ENCODE results near the gene ZNF70.

Gene ZNF70

DNA sequence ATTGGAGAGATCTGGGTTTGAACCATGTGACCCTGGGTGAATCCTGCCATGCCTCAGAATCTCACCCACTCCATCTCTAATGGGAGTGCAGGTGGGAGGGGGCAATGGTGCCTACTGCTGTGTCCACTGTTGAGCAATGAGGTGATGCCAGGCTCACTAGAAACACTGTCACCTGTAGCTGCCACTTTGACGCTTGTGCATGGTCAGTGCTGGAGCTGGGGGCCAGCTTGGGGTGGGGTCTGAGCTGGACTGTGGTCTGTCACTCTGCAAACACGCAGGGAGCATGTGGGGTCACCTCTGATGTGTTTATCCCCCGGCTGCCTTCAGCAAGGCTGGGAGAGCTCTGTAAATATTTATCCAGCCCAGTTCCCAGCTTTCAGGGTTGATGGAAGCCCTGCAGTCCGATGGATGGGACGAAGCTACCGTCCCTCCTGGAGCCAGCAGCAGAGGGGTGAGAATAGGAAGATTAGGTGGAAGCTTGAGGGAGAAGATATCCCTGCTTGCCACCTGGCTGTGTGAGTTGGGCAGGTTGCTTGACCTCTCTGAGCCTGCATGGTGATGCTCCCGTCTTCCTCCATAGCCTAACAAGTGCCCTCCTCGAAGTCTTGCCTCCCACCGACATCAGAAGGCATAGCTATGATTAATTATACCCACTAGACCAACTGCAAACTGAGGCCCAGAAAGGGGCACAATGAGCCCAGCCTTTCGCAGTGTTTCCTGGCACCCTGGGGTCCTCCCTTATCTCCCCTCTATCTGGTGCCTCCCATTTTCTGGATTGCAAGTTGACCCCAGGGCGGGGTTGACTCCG lies 23.4 kb upstream of the ZNF70 start:
- Mint-ChIP-seq H3K27ac (no peak overlapping the region), H3K27me3 (peaks cover 34% of the 10 kb centered on the region), H3K4me3 (no peak overlapping the region), H3K9me3 (no peaks in the 10 kb centered on the region), H3K4me1 (ENCODE audit: low read depth) (peaks cover 16% of the 10 kb centered on the region), H3K36me3 (ENCODE audit: low read depth) (no peaks in the 10 kb centered on the region)
- intact Hi-C loops (cut with micrococcal nuclease), result no loop called here

DNA sequence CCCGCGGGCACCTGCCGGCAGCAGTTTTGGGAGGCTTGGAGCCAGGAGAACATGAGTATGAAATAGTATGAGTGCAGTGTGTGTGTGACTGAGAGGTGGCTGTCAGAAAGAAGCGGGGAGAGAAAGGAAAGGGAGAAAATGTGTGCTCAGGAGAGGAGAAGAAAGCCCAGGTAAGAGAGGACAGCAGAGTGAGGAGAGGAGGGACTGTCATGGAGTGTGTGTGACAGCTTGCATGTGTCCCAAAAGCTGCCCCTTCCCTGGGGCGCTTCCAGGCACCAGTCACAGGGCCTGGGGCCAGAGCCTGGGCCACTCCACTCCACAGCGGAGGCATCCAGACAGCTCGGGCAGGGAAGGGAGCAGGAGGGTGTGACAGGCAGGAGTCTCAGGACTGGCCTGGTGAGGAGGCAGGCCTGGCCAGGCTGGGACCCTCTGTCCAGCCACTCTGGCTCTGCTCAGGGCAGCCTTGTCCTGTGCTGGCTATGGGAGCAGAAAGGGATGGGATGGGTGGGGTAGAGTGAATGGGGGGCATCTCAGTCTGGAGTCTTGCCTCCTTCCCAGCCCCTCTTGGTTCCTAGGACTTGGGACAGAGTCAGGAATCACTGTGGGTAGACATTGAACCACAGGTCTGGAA lies 22.7 kb upstream of the ZNF70 start:
- peaks cover 17% of the 10 kb centered on the region for H3K4me1 Mint-ChIP-seq (ENCODE audit: low read depth)
- intact Hi-C loops (cut with micrococcal nuclease), result no loop called here
- no peak overlapping the region for H3K27ac Mint-ChIP-seq
- no peaks in the 10 kb centered on the region for H3K9me3 Mint-ChIP-seq
- H3K36me3 Mint-ChIP-seq (ENCODE audit: low read depth), result no peaks in the 10 kb centered on the region
- peaks cover 34% of the 10 kb centered on the region for H3K27me3 Mint-ChIP-seq
- H3K4me3 Mint-ChIP-seq, result no peak overlapping the region

DNA sequence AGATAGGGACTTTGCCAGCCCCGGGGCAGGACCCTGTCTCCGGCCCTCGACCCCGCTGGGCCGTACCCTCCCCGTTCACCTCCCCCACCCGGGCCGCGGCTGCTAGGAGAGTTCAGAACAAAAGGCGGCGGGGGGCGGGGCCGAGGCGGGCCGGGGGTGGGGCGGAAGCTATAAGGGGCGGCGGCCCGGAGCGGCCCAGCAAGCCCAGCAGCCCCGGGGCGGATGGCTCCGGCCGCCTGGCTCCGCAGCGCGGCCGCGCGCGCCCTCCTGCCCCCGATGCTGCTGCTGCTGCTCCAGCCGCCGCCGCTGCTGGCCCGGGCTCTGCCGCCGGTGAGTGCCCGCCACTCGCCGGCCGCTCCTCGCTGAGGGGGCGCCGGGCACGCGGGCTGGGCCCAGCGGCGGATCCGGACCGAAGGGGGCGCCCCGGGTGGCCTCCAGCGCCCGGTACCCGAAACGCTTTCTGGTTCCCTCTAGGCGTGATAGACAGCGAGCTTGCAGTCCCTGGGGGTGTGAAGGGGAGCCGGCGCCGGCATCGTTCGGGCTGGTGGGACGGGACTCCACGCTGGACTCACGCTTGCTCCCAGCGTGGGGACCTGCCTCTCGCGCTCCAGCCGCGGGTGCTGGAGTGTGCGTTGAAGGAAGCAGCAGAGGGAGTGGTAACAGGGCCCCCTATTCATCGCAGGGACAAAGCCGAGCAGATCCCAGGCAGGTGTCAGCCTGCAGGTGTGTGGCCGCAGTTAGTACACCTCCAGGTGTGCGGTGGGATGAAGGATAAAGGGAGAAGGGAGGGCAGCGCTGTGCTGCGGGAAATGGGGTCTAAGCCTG lies 21.9 kb upstream of the ZNF70 start, which contains the start of gene MMP11:
MMP11 (plus strand) TSS at position 201 of the 825 bp plus-strand sequence; CDS start at position 223, 22 bp downstream.
- Mint-ChIP-seq H3K4me3 (peak within 1 kb of the TSS; percentile 61), H3K36me3 (ENCODE audit: low read depth) (peaks cover 4% of the 10 kb centered on the region), H3K4me1 (ENCODE audit: low read depth) (peaks cover 22% of the 10 kb centered on the region), H3K9me3 (no peaks in the 10 kb centered on the region), H3K27ac (no peak within 1 kb of the TSS), H3K27me3 (peaks cover 34% of the 10 kb centered on the region)
- intact Hi-C loops (cut with micrococcal nuclease), result no loop called here

DNA sequence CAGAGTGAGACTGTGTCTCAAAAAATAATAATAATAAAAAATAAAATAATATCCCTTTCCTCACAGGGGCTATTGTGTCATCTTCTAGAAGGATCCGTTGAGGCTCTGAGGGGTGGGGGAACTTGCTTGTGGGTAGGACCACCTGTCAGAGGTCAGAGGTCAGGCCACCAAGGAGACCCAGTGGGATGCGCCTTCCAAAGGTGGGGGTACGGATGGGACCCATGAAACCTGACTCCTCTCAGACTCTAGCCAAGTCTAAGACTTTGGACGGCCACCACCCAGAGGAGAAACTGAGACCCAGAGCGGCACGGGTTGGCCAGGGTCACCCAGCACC lies 21.4 kb upstream of the ZNF70 start:
- Mint-ChIP-seq H3K9me3 (no peaks in the 10 kb centered on the region), H3K4me3 (peak overlapping the region; percentile 61), H3K4me1 (ENCODE audit: low read depth) (peaks cover 22% of the 10 kb centered on the region), H3K27ac (no peak overlapping the region), H3K36me3 (ENCODE audit: low read depth) (peaks cover 6% of the 10 kb centered on the region), H3K27me3 (peaks cover 34% of the 10 kb centered on the region)
- intact Hi-C loops (cut with micrococcal nuclease), result no loop called here

DNA sequence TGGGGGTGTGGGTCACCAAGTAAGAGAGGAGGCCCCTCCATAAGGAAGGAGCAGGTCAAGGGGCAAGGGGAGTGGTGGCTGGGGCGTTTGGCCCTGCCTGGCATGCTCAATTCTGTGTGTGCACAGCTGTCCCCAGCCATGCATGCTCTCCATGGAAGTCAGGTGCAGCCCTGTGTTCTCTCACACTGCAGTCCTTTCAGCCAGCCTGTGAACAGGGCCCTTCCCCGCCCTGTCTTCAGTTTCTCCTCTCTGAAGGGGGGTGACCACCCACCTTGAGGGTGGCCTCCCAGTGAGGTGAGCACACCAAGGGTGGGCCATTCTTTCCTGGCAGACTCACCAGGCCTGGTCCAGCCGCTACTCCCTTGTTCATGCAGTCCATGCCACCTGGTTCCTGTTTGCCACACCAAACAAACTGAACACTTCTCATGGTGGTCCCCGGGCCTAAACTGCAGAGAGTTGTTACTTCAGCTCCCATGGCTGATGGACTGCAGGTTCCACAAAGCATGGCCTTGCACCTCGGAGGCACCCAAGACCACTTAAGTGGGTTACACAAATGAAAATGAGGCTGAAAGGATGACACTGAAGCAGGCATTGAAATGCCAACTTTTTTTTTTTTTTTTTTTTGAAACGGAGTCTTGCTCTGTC lies 18.5 kb upstream of the ZNF70 start:
- peaks cover 23% of the 10 kb centered on the region for H3K36me3 Mint-ChIP-seq (ENCODE audit: low read depth)
- H3K9me3 Mint-ChIP-seq, result no peaks in the 10 kb centered on the region
- peaks cover 26% of the 10 kb centered on the region for H3K27me3 Mint-ChIP-seq
- no peak overlapping the region for H3K27ac Mint-ChIP-seq
- intact Hi-C loops (cut with micrococcal nuclease), result loop anchor here (5.0 kb wide), 2 partner anchors 52 to 78 kb away; no protein-coding TSS in a partner anchor
- H3K4me1 Mint-ChIP-seq (ENCODE audit: low read depth), result peaks cover 46% of the 10 kb centered on the region
- H3K4me3 Mint-ChIP-seq, result no peak overlapping the region

DNA sequence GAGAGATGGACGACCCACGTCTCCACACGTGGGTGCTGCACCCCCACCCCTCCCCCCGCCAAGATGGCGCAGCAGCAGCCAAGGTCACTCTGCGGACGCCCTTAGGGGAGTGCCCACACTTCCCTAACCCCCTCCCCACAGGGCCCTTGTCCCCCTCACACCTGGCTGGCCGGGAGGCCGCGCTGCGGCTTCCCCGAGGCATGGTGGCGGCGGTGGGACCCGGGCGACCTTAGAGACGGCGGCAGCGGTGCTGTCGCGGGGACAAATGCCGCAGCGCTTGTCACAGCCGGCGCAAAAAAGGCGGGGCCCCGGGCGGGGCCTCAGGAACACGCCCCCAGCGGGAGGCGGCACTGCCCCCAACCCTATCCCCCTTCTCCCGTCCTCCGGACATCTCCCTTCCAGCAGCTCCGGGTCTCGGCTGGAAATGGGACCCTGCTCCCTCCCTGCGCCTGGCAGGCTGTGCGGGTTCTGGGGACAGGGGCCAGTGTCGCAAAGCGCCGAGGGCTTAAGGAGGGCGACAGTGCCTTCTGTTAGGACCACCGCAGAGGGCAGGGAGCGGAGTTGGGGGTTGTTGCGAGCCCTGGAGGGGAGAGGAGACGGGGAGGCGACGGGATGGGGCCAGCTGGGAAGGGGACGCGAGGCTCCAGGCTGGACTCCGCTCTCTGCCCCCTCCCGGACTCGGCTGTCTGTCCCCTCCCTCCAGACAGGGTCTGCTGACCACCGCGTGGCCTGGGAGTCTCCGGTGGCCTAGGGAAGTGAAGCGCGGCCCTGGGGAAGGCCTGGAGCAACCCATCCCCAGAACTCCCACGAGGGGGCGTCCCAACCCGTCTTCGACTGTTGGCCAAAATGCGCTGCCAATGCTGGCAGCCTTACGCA lies 17.0 kb upstream of the ZNF70 start, which contains the start of gene CHCHD10:
CHCHD10 (minus strand) TSS at position 300 of the 876 bp plus-strand sequence; CDS start at position 202, 98 bp downstream.
- H3K36me3 Mint-ChIP-seq (ENCODE audit: low read depth), result peaks cover 29% of the 10 kb centered on the region
- H3K27me3 Mint-ChIP-seq, result peaks cover 11% of the 10 kb centered on the region
- H3K4me3 Mint-ChIP-seq, result peak within 1 kb of the TSS; percentile 92
- H3K9me3 Mint-ChIP-seq, result no peaks in the 10 kb centered on the region
- intact Hi-C loops (cut with micrococcal nuclease), result loop anchor here (5.0 kb wide), 2 partner anchors 51 to 79 kb away; no protein-coding TSS in a partner anchor
- H3K4me1 Mint-ChIP-seq (ENCODE audit: low read depth), result peaks cover 57% of the 10 kb centered on the region
- H3K27ac Mint-ChIP-seq, result peak within 1 kb of the TSS; percentile 97

DNA sequence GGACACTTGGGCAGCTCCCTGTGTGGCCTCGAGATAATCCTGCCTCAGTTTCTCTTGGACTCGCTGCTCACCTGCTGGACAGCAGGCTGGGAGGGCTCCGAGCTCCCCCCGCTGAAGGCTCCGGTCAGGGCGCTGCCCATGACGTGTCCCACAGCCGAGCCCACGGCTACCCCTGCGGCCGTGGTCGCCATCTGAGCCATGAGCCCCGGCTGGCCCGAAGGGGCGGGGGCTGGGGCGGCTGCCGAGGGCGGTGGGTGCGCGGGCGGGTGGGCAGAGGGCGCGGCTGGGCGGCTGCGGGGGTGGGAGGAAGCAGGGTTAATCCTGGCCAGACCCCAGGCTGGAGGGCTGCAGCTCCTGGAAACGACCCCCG lies 16.4 kb upstream of the ZNF70 start:
- H3K27me3 Mint-ChIP-seq, result peaks cover 8% of the 10 kb centered on the region
- no peaks in the 10 kb centered on the region for H3K9me3 Mint-ChIP-seq
- peaks cover 29% of the 10 kb centered on the region for H3K36me3 Mint-ChIP-seq (ENCODE audit: low read depth)
- intact Hi-C loops (cut with micrococcal nuclease), result loop anchor here (5.0 kb wide), 2 partner anchors 50 to 80 kb away; no protein-coding TSS in a partner anchor
- H3K27ac Mint-ChIP-seq, result peak overlapping the region; percentile 97
- H3K4me3 Mint-ChIP-seq, result peak overlapping the region; percentile 92
- peaks cover 61% of the 10 kb centered on the region for H3K4me1 Mint-ChIP-seq (ENCODE audit: low read depth)

DNA sequence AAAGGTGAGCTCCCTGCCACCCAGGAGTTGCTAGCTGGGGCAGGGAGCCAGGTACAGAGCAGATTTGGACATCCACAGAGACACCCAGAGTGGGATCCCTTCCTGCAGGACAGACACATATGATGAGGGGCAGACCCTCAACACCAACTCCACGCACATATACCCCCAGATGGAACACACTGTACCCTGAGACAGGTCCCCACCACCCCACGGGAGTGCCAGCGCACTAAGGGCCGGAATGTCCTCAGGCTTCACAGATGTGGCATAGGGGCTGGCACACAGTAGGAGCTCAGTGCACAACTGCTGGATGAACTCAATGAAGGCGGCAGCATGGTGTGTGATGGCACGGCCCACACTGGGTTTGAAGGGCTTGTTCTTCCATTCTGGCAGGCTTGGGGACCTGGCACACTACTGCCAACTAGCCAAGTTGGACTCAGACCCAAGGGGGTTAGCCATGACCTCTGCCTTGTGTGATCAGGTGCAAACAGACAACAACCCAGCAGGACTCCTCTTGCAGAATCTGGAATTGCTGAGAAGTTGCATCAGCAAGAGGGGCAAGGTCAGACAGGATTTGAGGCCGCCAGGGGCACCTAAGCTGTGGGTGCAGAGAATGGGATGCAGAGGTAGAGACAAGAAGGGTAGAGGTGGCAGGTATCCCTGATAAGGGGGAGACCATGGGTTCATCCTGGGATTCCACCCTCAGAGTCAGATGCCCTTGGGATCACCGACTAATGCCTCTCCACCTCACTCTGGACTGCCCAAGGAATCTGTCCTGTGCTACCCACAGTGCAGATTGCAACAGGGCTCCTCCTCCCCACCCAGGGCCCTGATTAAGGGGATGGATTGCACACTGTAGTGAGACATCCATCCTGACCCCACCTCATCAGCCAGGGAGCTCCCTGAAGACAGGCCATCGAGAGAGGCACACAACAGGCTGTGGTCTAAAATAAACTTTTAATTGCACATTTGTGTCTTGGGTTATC lies 14.3 kb upstream of the ZNF70 start:
- H3K36me3 Mint-ChIP-seq (ENCODE audit: low read depth), result peaks cover 29% of the 10 kb centered on the region
- no peak overlapping the region for H3K4me3 Mint-ChIP-seq
- peak overlapping the region; percentile 30 for H3K27ac Mint-ChIP-seq
- H3K27me3 Mint-ChIP-seq, result no peaks in the 10 kb centered on the region
- intact Hi-C loops (cut with micrococcal nuclease), result loop anchor here (5.0 kb wide), 2 partner anchors 48 to 82 kb away; no protein-coding TSS in a partner anchor
- peaks cover 50% of the 10 kb centered on the region for H3K4me1 Mint-ChIP-seq (ENCODE audit: low read depth)
- H3K9me3 Mint-ChIP-seq, result no peaks in the 10 kb centered on the region

DNA sequence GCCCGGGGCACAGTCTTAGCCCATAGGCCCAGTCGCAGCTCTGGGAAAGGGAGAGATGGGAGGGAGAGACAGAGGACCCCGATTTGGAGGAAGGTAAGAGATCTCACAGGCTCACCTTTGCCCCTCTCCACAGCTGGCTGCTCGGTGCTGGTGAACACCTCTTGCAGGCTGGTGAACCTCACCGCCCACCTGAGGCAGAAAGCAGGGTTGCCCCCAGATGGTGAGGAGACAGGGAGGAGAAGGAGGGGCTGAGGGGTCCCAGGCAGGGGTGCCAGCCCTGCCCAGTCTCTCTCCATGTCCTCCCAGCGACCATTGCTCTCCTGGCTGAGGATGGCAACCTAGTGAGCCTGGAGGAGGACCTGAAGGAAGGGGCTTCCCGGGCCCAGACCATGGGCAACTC lies 13.0 kb upstream of the ZNF70 start:
- intact Hi-C loops (cut with micrococcal nuclease), result no loop called here
- H3K27me3 Mint-ChIP-seq, result no peaks in the 10 kb centered on the region
- no peak overlapping the region for H3K27ac Mint-ChIP-seq
- H3K4me3 Mint-ChIP-seq, result peak overlapping the region; percentile 68
- H3K4me1 Mint-ChIP-seq (ENCODE audit: low read depth), result peaks cover 50% of the 10 kb centered on the region
- H3K9me3 Mint-ChIP-seq, result no peaks in the 10 kb centered on the region
- peaks cover 29% of the 10 kb centered on the region for H3K36me3 Mint-ChIP-seq (ENCODE audit: low read depth)

DNA sequence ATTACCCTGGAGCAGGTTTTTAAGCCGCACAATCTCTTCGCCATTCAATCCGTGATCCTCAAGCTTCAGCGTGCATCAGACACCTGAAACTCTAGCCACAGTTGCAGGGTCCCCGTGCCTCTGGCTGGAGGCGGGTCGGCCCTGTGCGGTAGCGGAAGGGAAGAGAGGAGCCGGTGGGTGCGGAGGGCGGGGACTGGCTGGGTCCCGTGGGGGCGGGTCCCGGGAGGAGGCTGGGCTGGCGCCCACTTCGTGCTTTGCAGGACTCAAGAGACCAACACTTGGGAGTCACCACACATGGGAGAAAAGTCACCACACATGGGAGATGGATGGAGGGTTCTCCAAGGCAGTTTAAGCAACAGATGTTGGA lies 12.7 kb upstream of the ZNF70 start:
- Mint-ChIP-seq H3K27ac (no peak overlapping the region), H3K4me3 (peak overlapping the region; percentile 68), H3K36me3 (ENCODE audit: low read depth) (peaks cover 29% of the 10 kb centered on the region), H3K27me3 (no peaks in the 10 kb centered on the region), H3K9me3 (no peaks in the 10 kb centered on the region), H3K4me1 (ENCODE audit: low read depth) (peaks cover 48% of the 10 kb centered on the region)
- intact Hi-C loops (cut with micrococcal nuclease), result no loop called here

DNA sequence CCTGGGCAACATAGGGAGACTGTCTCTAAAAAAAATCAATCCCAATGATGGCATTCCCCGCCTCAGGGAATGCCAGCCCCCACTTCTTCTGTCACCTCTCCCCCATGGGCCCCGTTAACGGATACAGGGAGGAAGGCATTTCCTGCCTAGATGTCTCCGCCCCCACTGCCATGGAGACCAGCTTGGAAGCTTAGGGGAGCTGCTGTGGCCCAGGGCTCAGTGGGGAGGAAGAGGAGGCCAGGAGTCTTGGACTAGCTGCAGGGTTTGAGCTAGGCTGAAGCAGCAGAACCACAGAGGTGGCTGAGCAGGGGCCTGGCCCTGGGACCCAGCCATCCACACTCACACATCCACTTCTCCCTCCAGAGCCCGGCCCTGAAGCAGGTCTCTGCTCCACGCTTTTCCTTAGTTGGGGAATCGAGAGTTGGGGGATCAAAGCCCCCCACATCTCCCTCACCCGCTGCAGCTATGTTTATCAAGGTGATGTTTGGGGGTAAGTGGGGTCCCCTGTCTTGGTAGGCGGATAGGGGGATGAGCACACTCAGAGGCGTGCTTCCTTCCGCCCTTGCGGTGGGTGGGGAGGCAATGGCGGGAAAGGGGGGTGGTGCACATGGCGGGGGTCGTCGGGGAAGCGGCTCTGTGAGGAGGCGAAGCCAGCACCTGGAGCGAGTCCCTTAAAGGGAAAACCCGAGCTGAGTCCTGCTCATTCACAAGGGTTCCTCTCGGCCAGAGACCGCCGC lies 12.1 kb upstream of the ZNF70 start, which contains the start of gene C22orf15:
C22orf15 (plus strand) TSS at position 149 of the 737 bp plus-strand sequence; CDS start at position 466, 317 bp downstream.
- Mint-ChIP-seq H3K4me1 (ENCODE audit: low read depth) (peaks cover 44% of the 10 kb centered on the region), H3K27ac (no peak within 1 kb of the TSS), H3K27me3 (no peaks in the 10 kb centered on the region), H3K36me3 (ENCODE audit: low read depth) (peaks cover 27% of the 10 kb centered on the region), H3K4me3 (peak within 1 kb of the TSS; percentile 68), H3K9me3 (no peaks in the 10 kb centered on the region)
- intact Hi-C loops (cut with micrococcal nuclease), result no loop called here

Data from dendritic cell treated with granulocyte-macrophage colony-stimulating factor and Interleukin-4, amounts not matched to agents 40 ng/mL and 50 ng/mL, for 4 days (primary cell).